ENCODE measurements around the gene E4F1.

E4F1 gene, protein sequence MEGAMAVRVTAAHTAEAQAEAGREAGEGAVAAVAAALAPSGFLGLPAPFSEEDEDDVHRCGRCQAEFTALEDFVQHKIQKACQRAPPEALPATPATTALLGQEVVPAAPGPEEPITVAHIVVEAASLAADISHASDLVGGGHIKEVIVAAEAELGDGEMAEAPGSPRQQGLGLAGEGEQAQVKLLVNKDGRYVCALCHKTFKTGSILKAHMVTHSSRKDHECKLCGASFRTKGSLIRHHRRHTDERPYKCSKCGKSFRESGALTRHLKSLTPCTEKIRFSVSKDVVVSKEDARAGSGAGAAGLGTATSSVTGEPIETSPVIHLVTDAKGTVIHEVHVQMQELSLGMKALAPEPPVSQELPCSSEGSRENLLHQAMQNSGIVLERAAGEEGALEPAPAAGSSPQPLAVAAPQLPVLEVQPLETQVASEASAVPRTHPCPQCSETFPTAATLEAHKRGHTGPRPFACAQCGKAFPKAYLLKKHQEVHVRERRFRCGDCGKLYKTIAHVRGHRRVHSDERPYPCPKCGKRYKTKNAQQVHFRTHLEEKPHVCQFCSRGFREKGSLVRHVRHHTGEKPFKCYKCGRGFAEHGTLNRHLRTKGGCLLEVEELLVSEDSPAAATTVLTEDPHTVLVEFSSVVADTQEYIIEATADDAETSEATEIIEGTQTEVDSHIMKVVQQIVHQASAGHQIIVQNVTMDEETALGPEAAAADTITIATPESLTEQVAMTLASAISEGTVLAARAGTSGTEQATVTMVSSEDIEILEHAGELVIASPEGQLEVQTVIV

DNA sequence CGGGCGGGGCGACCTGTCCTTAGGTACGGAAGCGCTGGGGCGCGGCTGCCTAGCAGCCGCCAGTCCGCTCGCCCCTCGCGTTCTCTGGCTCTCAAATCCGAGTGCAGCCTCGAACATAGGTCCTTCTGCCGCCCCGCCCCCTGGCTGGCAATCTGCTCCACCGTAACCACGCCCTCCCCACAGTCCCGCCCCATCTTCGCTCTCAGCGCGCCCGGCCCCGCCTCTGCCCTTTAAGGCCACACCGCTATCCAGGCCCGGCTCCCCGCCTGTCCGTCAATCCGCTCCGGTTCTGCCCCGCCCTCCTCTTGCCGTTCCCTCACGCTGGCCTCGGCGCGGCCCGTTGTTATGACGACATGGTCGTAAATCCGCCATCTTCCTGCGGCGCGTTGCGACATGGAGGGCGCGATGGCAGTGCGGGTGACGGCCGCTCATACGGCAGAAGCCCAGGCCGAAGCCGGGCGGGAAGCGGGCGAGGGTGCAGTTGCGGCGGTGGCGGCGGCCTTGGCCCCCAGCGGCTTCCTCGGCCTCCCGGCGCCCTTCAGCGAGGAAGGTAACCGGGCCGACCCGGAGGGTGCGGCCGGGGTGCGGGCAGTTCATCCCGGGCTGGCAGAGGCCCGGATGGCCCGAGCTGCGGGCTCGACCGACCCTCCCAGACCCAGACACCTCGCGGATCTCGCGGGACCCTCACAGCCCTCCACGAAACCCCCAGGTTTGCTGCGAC is at the start of gene E4F1:
Gene E4F1, plus strand, starts transcription at position 371 of the 721 bp plus-strand sequence. Its CDS starts 23 bp downstream, at position 394.
- peak; percentile 100 for DNase-seq (ENCODE audit: low read depth)
- TF ChIP-seq, protein P1, sequence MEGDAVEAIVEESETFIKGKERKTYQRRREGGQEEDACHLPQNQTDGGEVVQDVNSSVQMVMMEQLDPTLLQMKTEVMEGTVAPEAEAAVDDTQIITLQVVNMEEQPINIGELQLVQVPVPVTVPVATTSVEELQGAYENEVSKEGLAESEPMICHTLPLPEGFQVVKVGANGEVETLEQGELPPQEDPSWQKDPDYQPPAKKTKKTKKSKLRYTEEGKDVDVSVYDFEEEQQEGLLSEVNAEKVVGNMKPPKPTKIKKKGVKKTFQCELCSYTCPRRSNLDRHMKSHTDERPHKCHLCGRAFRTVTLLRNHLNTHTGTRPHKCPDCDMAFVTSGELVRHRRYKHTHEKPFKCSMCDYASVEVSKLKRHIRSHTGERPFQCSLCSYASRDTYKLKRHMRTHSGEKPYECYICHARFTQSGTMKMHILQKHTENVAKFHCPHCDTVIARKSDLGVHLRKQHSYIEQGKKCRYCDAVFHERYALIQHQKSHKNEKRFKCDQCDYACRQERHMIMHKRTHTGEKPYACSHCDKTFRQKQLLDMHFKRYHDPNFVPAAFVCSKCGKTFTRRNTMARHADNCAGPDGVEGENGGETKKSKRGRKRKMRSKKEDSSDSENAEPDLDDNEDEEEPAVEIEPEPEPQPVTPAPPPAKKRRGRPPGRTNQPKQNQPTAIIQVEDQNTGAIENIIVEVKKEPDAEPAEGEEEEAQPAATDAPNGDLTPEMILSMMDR (conservative IDR thresholded peaks at IDR 0.05; ENCODE audit: low read length) = no peak
- peak within 1 kb of the TSS; percentile 85 for H3K4me3 ChIP-seq (ENCODE audit: low read length)

DNA sequence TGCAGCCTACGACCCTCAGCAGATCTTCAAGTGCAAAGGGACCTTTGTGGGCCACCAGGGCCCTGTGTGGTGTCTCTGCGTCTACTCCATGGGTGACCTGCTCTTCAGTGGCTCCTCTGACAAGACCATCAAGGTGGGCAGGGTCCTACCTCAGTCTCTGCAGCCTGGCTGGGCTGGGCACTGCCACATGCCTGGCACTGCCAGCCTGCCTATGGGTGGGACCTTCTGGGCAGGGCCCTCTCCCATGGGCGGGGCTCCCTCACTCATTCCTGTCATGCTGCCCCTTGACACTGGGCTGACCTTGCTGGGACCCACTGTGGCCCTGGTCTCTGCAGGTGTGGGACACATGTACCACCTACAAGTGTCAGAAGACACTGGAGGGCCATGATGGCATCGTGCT is 49.5 kb upstream of the E4F1 start:
- DNase-seq (ENCODE audit: low read depth) = no peak
- H3K4me3 ChIP-seq (ENCODE audit: low read length) = no peak overlapping the region
- TF ChIP-seq, protein P1 (conservative IDR thresholded peaks at IDR 0.05; ENCODE audit: low read length) = no peak

DNA sequence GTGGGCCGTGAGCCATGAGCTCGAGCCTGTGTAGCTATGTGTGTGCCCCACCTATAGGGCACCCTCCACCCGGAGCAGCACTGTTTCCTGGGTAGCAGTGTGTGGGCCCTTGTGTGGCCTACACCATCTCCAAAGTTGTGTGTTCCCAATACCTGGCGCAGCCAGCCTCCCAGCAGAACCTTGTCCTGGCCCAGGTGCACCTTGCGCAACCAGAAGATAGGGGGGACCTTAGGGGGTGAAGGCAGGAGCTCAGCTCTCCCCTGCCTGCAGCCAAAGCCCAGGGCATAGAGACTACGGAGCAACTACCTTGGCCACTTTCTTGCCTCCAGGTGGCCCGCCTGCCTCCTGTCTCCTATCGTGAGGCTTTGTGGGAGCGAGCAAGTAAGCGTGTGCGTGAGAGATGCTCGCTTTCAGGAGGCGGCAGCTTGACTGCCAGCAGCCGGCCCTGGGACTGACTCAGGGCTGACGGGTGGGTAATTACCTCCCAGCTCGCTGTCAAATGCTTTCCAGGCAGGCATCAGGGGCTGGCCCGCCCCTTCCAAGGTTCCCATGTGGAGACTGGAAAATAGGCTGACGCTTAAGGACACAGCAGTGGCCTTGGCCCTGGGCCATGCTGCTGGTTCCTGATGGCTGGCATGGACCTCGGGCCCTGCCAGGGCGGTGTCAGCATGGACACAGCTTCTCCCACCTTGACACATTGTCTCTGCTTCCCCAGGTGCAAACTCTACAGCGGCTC is 48.8 kb upstream of the E4F1 start:
- TF ChIP-seq, protein P1 (conservative IDR thresholded peaks at IDR 0.05; ENCODE audit: low read length) = no peak

DNA sequence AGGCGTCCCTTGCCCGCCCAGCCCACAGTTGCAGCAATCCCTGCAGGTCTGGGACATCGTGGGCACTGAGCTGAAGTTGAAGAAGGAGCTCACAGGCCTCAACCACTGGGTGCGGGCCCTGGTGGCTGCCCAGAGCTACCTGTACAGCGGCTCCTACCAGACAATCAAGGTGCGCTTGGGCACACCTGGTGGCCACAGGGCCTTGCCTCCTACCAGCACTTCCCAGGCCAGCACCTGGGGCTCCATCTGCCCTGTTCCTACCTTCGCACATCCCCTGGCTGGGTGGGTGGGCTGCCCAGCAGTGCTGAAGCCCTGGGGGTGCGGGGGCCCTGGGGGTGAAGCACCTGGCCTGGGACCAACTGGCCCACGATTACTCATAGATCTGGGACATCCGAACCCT is 47.9 kb upstream of the E4F1 start:
- no peak overlapping the region for H3K4me3 ChIP-seq (ENCODE audit: low read length)
- TF ChIP-seq, protein P1 (conservative IDR thresholded peaks at IDR 0.05; ENCODE audit: low read length) = no peak
- no peak for DNase-seq (ENCODE audit: low read depth)

More for the DNA sequence above, 48.8 kb upstream of the E4F1 start:
- no peak overlapping the region for H3K4me3 ChIP-seq (ENCODE audit: low read length)
- DNase-seq (ENCODE audit: low read depth) = no peak

DNA sequence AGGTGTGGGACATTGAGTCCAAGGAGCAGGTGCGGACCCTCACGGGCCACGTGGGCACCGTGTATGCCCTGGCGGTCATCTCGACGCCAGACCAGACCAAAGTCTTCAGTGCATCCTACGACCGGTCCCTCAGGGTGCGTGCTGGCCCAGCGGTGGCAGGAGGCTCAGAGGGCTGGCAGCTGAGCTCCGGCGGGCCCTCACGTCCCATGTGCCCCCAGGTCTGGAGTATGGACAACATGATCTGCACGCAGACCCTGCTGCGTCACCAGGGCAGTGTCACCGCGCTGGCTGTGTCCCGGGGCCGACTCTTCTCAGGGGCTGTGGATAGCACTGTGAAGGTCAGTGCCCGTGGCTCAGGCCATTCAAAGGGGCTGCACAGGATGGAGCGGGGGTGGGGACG is 47.3 kb upstream of the E4F1 start:
- TF ChIP-seq, protein P1 (conservative IDR thresholded peaks at IDR 0.05; ENCODE audit: low read length) = no peak
- H3K4me3 ChIP-seq (ENCODE audit: low read length) = no peak overlapping the region
- no peak for DNase-seq (ENCODE audit: low read depth)

DNA sequence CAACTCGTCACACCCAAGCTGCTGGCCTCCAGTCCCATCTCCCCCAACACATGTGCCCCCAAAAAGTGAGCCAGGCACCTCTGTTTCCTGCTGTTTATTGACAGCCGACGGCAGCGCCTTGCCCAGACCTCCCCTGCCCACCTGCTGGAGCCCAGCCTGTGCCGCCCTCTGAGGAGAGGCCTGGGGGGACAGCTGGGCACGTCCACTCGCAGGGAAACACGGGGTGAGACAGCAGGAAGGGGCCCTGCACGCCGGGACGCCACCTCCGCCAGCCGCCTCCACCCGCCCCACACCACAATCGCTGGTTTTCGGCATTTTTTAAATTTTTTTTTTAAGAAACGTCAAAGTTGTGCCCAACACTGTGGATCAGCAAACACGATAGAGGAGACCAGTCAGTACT is 46.3 kb upstream of the E4F1 start:
- H3K4me3 ChIP-seq (ENCODE audit: low read length) = no peak overlapping the region
- DNase-seq (ENCODE audit: low read depth) = no peak
- TF ChIP-seq, protein P1 (conservative IDR thresholded peaks at IDR 0.05; ENCODE audit: low read length) = no peak

Data from AG10803 (cell line).